Endothelial cell of umbilical vein (primary cell): ENCODE measurements around the gene TPST1. TPM values are rescaled to one million over a fixed set of nuclear protein-coding genes. Genes with fewer than 3 reads are reported as not detected.

ENCODE experiments used
- BruUV-seq: library from RNA; stranded (reverse); fragments of 400-500 nt; replicated peaks from 2 replicates; lab custom pipeline; 2021; lab: Mats Ljungman, UMichigan
- CTCF ChIA-PET: fragments of 300-600, 350-600 bp; sonication (Branson Sonifier 250); formaldehyde crosslinking; loops from one replicate; lab custom pipeline; 2021; ENCODE audit warnings: antibody characterized with exemption, inconsistent platforms; lab: Charles Lee
- POLR2A ChIA-PET: fragments of 300-600, 350-600 bp; sonication (Branson Sonifier 250); formaldehyde crosslinking; loops from one replicate; lab custom pipeline; 2021; ENCODE audit warnings: antibody characterized with exemption, inconsistent platforms; lab: Charles Lee
- DNase-seq: peaks from one replicate; pipeline ENCODE4 v3.0.0-alpha.2; 2011; ENCODE audit warnings: low read depth, low spot score
- FAIRE-seq: peaks from 2 replicates; lab custom pipeline; 2011; peaks lifted over from hg19 to GRCh38; lab: Jason Lieb, UNC
- H2AFZ ChIP-seq: 2 replicates; pipeline ENCODE4 v1.6.0; 2012; ENCODE audit warnings: low read depth, low read length, control low read depth, inconsistent platforms
- H3K27ac ChIP-seq: 2 replicates; pipeline ENCODE4 v1.5.1; 2011; ENCODE audit warnings: low read depth, mild to moderate bottlenecking, control low read depth, low read length, moderate library complexity; ENCODE audit not compliant: insufficient read depth
- H3K27me3 ChIP-seq, 2 experiments: 2 replicates each; pipeline versions ENCODE4 v1.6.0 to v1.6.1; 2011; ENCODE audit warnings: low read length in 2 of 2, mixed read lengths in 1 of 2; ENCODE audit not compliant: control insufficient read depth in 2 of 2, insufficient read depth in 2 of 2
- H3K36me3 ChIP-seq, 2 experiments: 2 replicates in 1 of 2; 3 replicates in 1 of 2; pipeline ENCODE4 v1.5.1; 2011; ENCODE audit warnings: low read length in 2 of 2, mild to moderate bottlenecking in 1 of 2, moderate library complexity in 1 of 2; ENCODE audit not compliant: control insufficient read depth in 2 of 2, insufficient read depth in 2 of 2; ENCODE audit errors: extremely low read depth in 1 of 2
- H3K4me1 ChIP-seq: 3 replicates; pipeline ENCODE4 v1.5.1; 2011; ENCODE audit warnings: mild to moderate bottlenecking, low read length; ENCODE audit not compliant: control insufficient read depth, insufficient read depth; ENCODE audit errors: extremely low read depth
- H3K4me2 ChIP-seq: 2 replicates; pipeline ENCODE4 v1.6.1; 2011; ENCODE audit warnings: low read length, control low read depth, mixed read lengths; ENCODE audit not compliant: insufficient read depth
- H3K4me3 ChIP-seq, 3 experiments: fragments of 200-600 bp in 1 of 3; sonication (generic), shearing (Covaris generic) in 1 of 3; replicated peaks in 1 of 3; 2 replicates each; pipeline ENCODE4 v1.5.1; 2011 to 2016; ENCODE audit warnings: control low read depth in 3 of 3, low read length in 3 of 3, mild to moderate bottlenecking in 2 of 3, inconsistent platforms in 1 of 3, low read depth in 1 of 3, moderate library complexity in 1 of 3; ENCODE audit not compliant: insufficient read depth in 1 of 3
- H3K79me2 ChIP-seq: 2 replicates; pipeline ENCODE4 v1.6.0; 2012; ENCODE audit warnings: low read length, inconsistent platforms; ENCODE audit not compliant: control insufficient read depth, insufficient read depth
- H3K9ac ChIP-seq: replicated peaks from 2 replicates; pipeline ENCODE3; 2011; ENCODE audit warnings: low read length, control low read depth; ENCODE audit not compliant: insufficient read depth; ENCODE audit errors: extremely low read depth
- H3K9me1 ChIP-seq: replicated peaks from 3 replicates; pipeline ENCODE4 v1.6.0; 2011; ENCODE audit warnings: mild to moderate bottlenecking, low read length; ENCODE audit not compliant: control insufficient read depth, insufficient read depth; ENCODE audit errors: extremely low read depth
- H3K9me3 ChIP-seq: replicated peaks from 2 replicates; pipeline ENCODE4 v1.5.1; 2012; ENCODE audit warnings: low read length, inconsistent platforms; ENCODE audit not compliant: control insufficient read depth, insufficient read depth
- H4K20me1 ChIP-seq: replicated peaks from 2 replicates; pipeline ENCODE3; 2011; ENCODE audit warnings: mild to moderate bottlenecking, low read length; ENCODE audit not compliant: control insufficient read depth, insufficient read depth; ENCODE audit errors: extremely low read depth
- EZH2 ChIP-seq: IDR thresholded peaks from 2 replicates; pipeline ENCODE4 v1.6.1; 2012; ENCODE audit warnings: borderline replicate concordance, low read depth, mild to moderate bottlenecking, moderate library complexity, low read length, inconsistent platforms; ENCODE audit not compliant: severe bottlenecking
- FOS ChIP-seq: IDR thresholded peaks from 2 replicates; pipeline ENCODE4 v1.6.1; 2011; ENCODE audit warnings: mild to moderate bottlenecking, low read length, moderate library complexity, borderline replicate concordance; ENCODE audit not compliant: insufficient read depth
- GATA2 ChIP-seq: IDR thresholded peaks from 2 replicates; pipeline ENCODE4 v1.7.0; 2011; ENCODE audit warnings: low read depth, mild to moderate bottlenecking, moderate library complexity, mixed read lengths, low read length; ENCODE audit not compliant: insufficient read length, insufficient read depth
- JUN ChIP-seq: IDR thresholded peaks from 2 replicates; pipeline ENCODE4 v1.6.1; 2011; ENCODE audit warnings: borderline replicate concordance, low read depth; ENCODE audit not compliant: insufficient read length, insufficient read depth
- MYC ChIP-seq: IDR thresholded peaks from one replicate; pipeline ENCODE4 v1.6.1; 2011; ENCODE audit warnings: mild to moderate bottlenecking, low read depth, low read length
- POLR2A ChIP-seq: IDR thresholded peaks from 2 replicates; pipeline ENCODE4 v1.6.1; 2012; ENCODE audit warnings: low read depth, mild to moderate bottlenecking, control low read depth, low read length
- POLR2AphosphoS5 ChIP-seq: IDR thresholded peaks from 2 replicates; pipeline ENCODE4 v1.6.1; 2012; ENCODE audit warnings: low read depth, mild to moderate bottlenecking, control low read depth, low read length, moderate library complexity; ENCODE audit not compliant: insufficient read depth
- dilution Hi-C: fragments of 300-500 bp; cut with MboI; formaldehyde crosslinking; loops from one replicate; pipeline ENCODE4 v1.15.0; 2019; ENCODE audit warnings: low sequenced_read_pairs; ENCODE audit not compliant: extremely low pct_ligation_motif_present
- intact Hi-C: fragments of 100-400 bp; cut with micrococcal nuclease; formaldehyde crosslinking; loops from one replicate; pipeline ENCODE4 v1.10.0; 2022
- polyA plus RNA-seq, 4 experiments: library from polyadenylated mRNA; depleted of rRNA in 3 of 4; stranded (reverse) in 3 of 4; unstranded in 1 of 4; fragments of >200 nt; gene quantifications; 2 replicates each; pipeline versions ENCODE4 v1.2.1 to v1.2.3, GENCODE V29; 2011 to 2012; ENCODE audit warnings: missing spikeins in 1 of 4
- total RNA-seq: library from RNA; stranded (reverse); gene quantifications from 2 replicates; pipeline ENCODE4 v1.2.3, GENCODE V29; 2021
- TF ChIP-seq, protein P1 (sequence below), 2 donors: IDR thresholded peaks; 1 replicate in 1 of 2; 2 replicates in 1 of 2; pipeline ENCODE4 v1.5.1; 2011; ENCODE audit warnings: low read length in 2 of 2, mild to moderate bottlenecking in 2 of 2, moderate library complexity in 2 of 2, control low read depth in 1 of 2, inconsistent platforms in 1 of 2, low read depth in 1 of 2; ENCODE audit not compliant: insufficient read depth in 1 of 2; ENCODE audit errors: extremely low read depth in 1 of 2
- TF ChIP-seq, protein P2 (sequence below): IDR thresholded peaks from 2 replicates; pipeline ENCODE4 v1.6.1; 2011; ENCODE audit not compliant: insufficient read depth, insufficient read length

The TPST1 gene
- total and polyA plus RNA-seq, 2 donors (not counting 3 experiments of a cell fraction or from before 2014, with no cell fraction given) = 18.7 to 21.0 TPM

DNA sequence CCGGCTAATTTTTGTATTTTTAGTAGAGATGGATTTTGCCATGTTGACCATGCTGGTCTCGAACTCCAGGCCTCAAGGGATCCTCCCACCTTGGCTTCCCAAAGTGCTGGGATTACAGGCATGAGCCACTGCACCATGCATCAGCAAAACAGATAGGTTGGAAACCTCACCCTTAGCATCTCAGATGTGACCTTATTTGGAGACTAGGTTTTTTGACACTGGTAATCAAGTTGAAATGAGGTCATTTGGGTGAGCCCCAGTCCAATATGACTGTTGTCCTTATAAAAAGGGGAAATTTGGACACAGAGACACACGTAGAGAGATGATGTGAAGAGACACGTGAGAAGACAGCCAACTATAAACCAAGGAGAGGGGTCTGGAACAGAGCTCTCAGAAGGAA lies 42.5 kb upstream of the TPST1 start:
- CTCF ChIA-PET = no interaction called here
- TF ChIP-seq POLR2AphosphoS5 = no peak
- TF ChIP-seq EZH2 = no peak
- no peak for TF ChIP-seq POLR2A
- TF ChIP-seq MYC = no peak
- TF ChIP-seq, protein P1, sequence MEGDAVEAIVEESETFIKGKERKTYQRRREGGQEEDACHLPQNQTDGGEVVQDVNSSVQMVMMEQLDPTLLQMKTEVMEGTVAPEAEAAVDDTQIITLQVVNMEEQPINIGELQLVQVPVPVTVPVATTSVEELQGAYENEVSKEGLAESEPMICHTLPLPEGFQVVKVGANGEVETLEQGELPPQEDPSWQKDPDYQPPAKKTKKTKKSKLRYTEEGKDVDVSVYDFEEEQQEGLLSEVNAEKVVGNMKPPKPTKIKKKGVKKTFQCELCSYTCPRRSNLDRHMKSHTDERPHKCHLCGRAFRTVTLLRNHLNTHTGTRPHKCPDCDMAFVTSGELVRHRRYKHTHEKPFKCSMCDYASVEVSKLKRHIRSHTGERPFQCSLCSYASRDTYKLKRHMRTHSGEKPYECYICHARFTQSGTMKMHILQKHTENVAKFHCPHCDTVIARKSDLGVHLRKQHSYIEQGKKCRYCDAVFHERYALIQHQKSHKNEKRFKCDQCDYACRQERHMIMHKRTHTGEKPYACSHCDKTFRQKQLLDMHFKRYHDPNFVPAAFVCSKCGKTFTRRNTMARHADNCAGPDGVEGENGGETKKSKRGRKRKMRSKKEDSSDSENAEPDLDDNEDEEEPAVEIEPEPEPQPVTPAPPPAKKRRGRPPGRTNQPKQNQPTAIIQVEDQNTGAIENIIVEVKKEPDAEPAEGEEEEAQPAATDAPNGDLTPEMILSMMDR (IDR thresholded peaks at IDR 0.05; ENCODE audit: extremely low read depth in 1 of 2, insufficient read depth in 1 of 2, low read depth in 1 of 2, low read length in 2 of 2) = no peak
- no peak for TF ChIP-seq GATA2
- TF ChIP-seq, protein P2, sequence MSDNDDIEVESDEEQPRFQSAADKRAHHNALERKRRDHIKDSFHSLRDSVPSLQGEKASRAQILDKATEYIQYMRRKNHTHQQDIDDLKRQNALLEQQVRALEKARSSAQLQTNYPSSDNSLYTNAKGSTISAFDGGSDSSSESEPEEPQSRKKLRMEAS = no peak
- TF ChIP-seq JUN = no peak
- TF ChIP-seq FOS = no peak

More for the DNA sequence above, 42.5 kb upstream of the TPST1 start:
- intact Hi-C loops = no loop called here
- Histone ChIP-seq H3K27ac (no peak overlapping the region), H3K4me1 (no peaks in the 10 kb centered on the region), H3K4me2 (no peak overlapping the region), H2AFZ (no peak overlapping the region), H3K9me1 (no peaks in the 10 kb centered on the region), H3K27me3 (no peaks in the 10 kb centered on the region), H4K20me1 (no peaks in the 10 kb centered on the region), H3K4me3 (no peak overlapping the region), H3K79me2 (no peaks in the 10 kb centered on the region), H3K36me3 (no peaks in the 10 kb centered on the region), H3K9me3 (no peaks in the 10 kb centered on the region), H3K9ac (no peak overlapping the region)
- POLR2A ChIA-PET = no interaction called here
- dilution Hi-C loops = no loop called here
- no peak for FAIRE-seq
- DNase-seq = no peak
- no TSS peak for BruUV-seq
